Measurements from ENCODE around the gene CFAP92.

- TF ChIP-seq CTCF (IDR thresholded peaks at IDR 0.05; ENCODE audit: extremely low read depth in 1 of 2, insufficient read depth in 1 of 2, low read depth in 1 of 2, low read length in 2 of 2) (no peak), POLR2A (IDR thresholded peaks at IDR 0.05; ENCODE audit: low read depth, low read length) (no peak), GATA2 (IDR thresholded peaks at IDR 0.05; ENCODE audit: insufficient read depth, insufficient read length, low read depth, low read length) (no peak), POLR2AphosphoS5 (IDR thresholded peaks at IDR 0.05; ENCODE audit: insufficient read depth, low read depth, low read length) (no peak), MYC (IDR thresholded peaks at IDR 0.05; ENCODE audit: low read depth, low read length) (no peak)
These were observed 21.0 kb upstream of the CFAP92 start for GRCh38 chr3:129014793-129015345.
